H54 (cell line): ENCODE data around the gene TMEM266.

Experiments used
- DNase-seq: peaks from one replicate; pipeline ENCODE4 v3.0.0; 2011; ENCODE audit warnings: low spot score, mixed read lengths; ENCODE audit not compliant: insufficient read length
- FAIRE-seq: peaks from 3 replicates; lab custom pipeline; 2011; peaks lifted over from hg19 to GRCh38; lab: Jason Lieb, UNC
- POLR2A ChIP-seq: IDR thresholded peaks from 2 replicates; pipeline ENCODE4 v1.6.1; 2011; ENCODE audit warnings: low read depth, mild to moderate bottlenecking, low read length

Gene TMEM266

DNA sequence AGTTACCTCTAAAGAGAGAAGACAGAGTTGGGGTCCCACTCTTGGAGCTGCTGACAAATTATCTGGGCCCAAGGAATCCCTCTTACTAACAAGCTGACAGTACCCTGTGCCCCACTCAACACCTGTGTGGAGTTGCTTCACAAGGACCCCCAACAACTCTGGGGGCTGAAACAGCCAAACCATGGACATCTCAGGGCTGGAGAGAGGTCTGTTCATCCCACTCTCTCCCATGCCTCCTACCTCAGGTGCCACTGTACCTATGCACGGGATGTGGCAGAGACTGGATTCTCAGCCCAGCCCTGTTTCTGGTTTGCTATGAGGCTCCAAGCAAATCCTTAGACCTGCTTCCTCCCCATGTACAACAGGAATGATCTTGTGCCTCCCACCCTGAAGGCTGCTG, 149.7 kb downstream of the TMEM266 start:
- no peak for TF ChIP-seq POLR2A
- DNase-seq: no peak
- no peak for FAIRE-seq

DNA sequence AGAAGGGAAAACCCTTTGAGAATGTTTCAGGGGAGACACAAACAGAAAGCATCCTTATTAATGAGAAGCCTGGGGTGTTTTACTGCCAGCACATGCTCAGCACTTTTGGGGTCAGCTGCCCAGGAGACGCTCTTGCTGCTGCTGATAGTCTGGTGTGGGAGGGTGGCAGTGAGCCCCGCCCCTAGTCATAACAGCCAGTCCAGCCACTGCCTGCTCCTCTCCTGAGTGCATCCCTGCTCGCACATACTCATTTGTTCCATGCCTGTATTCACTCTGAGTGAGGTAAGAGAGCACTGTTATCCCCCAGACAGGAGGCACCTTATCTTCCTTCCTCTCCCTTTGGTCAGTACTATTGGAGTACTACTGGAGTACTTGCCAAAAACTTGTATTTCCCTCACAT, 150.2 kb downstream of the TMEM266 start:
- FAIRE-seq (no peak), DNase-seq (no peak)

DNA sequence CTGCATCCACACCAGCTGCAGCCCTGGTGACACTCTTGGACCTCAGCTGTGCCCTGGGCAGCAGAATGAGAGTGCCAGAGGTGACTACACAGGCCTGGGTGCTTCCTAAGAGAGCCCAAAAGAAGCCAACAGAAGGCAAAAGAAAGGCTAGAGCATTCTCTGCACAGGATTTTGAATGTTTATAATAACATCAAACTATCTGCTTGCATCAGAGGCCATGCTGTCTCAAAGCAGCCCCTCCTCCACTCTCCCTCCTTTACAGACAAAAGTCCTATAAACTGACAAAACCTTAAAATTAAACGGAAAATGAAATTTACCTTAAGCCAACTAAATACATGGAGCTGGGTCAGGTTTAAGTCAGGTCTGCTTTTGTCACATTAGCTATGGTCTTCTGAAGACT, 155.8 kb downstream of the TMEM266 start:
- TF ChIP-seq POLR2A: no peak
- DNase-seq: no peak
- FAIRE-seq: no peak

More for the DNA sequence above, 150.2 kb downstream of the TMEM266 start:
- TF ChIP-seq POLR2A: no peak

DNA sequence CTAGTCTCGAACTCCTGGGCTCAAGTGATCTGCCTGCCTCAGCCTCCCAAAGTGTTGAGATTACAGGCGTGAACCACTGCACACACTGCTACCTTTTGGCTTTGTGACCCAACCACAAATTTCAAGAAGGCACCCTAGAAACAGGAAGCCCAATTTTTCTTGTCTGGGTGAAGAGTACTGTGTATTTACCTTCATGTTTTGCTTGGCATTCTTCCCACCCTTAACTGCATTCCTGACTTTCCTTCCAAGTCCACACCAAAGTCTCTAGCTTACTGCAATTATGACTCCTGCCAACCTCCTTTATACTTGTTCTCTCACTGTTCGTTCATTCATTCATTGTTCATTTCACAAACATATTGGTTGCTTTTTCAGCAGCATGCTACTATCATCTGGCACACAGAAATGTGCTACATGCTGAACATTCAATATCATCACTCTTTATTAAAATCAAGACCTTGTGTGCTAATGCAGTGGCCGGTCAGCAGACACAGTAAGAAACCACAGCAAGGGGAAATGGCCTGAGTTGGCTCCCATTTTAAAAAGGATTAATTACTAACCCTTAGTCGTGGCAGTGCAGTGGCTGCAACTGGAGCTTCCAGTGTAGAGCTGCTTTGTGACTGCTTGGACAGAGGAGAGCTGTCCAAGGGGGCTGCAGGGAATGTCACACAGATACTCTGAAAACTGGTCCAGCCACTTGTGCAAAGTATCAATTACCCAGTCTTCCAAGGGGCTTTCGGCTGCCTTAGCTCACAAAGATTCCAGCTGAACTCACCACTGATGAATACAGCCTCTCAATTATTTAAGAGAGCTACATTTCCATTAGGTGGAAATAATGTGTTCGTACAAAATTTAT, 157.5 kb downstream of the TMEM266 start:
- FAIRE-seq (no peak), DNase-seq (no peak)
- TF ChIP-seq POLR2A: no peak

DNA sequence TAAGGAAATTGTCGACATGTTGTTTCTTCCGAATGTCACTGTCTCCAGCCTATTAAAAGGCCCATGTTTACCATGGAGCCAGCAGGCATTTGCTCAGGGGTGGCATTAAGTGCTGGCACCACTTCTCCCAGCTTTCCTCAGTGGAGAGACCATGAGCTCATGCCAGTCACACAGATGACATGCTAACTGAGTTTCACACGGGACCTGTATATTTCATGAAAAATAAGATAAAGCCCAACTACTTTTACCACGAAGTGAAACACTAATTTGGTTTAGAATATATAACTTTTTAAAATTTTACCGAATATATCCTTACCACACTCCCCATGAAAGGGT, 158.1 kb downstream of the TMEM266 start:
- no peak for TF ChIP-seq POLR2A
- no peak for DNase-seq
- FAIRE-seq: no peak

DNA sequence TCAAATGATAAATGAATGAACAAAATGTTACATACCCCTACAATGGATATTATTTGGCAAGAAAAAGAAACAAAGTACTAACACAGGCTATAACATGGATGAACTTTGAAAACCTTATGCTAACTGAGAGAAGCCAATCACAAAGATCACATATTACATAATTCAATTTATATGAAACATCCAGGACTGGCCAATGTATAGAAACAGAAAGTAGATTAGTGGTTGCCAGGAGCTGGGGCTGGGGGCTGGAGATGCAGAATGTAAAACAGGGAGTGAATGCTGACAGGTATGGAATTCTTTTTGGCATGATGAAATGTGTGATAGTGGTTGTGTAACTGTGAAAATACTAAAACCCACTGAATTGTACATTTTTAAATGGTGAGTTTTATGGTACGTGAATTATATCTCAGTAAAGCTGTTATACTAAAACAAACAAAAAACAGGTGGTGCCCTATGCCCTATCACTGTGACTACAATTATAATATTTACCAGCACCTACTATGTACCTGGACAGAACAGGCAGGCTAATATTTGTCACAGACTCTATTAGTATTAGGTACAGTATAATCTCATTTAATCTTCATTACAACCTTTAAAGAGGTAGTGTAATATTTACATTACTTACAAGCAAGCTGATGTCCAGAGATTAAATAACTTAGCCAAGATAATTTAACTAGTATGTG, 161.4 kb downstream of the TMEM266 start:
- DNase-seq: no peak
- TF ChIP-seq POLR2A: no peak
- FAIRE-seq: no peak

DNA sequence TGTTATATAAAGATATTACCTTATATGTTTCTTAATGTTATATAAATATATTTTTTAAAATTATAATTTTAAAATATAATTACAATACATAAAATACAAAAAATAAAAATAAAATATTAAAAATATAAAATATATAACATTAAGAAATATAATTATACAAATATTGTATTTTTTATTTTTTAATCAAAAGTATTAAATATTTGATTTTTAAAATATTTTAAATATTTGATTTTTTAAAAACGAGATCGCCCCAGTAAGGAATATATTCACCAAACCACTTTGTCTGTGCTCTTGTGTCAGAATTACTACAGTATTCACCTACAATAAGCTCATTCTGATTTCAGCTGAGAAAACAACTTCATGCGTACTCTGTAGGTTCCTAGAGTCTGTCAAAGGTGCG, 162.4 kb downstream of the TMEM266 start:
- no peak for TF ChIP-seq POLR2A
- no peak for FAIRE-seq
- DNase-seq: no peak

DNA sequence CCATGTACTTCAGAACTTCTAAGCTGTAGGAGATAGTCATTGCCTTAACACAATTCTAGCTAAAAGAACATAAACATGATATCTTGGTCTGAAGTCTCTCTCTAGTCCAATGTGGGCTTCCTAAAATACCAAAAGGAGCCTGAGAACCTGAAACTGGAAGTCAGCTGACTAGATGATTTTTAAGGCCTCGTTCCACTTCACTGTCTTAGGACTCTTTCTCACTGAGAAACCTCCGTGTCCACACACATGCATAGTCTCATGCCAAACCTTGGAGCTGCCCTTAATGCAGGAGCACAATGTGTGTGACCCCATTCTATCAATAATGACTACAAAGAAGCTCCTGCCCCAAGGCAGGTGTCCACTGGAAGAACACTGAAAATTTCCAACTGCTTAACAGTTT, 163.7 kb downstream of the TMEM266 start:
- no peak for DNase-seq
- FAIRE-seq: no peak
- TF ChIP-seq POLR2A: no peak

DNA sequence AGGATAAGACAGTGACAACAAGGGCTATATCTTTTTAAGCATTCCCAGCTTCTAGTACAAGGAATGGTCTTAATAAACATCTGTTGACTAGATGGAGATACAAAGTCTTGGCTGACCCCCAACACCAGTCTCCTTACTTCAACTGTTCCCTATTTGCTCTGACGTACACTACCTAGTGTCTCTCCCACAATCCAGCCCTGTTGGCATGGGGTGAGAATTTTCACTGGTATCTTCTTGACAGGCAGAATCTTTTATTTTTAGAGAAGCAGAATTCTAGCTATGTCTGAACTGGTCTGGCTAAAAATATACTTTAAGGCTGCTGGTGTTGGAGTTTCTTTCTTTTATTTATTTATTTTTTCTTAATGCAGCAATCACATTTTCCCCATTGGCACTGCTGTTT, 169.5 kb downstream of the TMEM266 start:
- DNase-seq: no peak
- TF ChIP-seq POLR2A: no peak
- no peak for FAIRE-seq

DNA sequence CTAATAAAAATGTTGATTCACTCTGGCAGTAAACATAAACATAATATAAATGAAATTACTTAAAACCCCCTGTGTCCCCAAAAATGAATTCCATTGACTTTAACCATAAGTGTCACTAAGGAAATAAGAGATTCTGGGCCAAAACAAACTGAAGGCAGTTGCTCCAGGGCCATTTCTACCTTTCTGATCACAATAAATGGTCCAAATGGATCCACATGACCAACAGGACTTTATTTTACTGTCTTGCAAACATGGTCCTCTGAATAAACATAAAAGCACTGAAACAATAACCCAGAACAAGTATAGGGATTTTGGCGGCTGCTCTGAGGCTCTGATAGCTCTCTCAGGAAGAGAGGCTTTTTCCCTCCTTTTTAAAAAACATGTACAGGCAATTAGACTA, 174.1 kb downstream of the TMEM266 start:
- FAIRE-seq: no peak
- DNase-seq: no peak
- TF ChIP-seq POLR2A: no peak

DNA sequence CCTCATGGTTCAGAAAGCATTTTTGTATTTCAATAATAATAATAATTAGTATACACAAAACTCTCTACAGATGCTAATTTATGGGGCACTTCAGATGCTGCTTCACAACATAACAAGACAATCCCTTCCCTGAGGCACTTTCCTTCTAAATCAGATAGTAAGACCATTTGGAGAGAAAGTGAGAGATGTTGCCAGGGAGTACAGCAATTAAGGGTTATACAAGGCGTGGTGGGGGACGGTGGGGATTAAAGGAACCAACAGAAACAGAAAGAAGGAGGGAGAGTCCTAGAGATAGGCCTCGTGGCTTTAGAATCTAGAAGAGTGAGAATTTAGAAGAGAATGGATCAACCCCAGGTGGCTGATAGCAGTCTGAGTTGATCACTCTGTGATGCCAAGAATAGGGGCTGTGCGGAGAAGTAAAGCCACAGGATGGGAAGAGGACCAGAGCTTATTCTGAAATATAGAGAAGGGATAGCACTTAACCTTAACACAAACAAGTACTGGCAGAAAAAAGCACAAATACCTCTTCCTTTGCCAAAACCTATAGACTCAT, 174.6 kb downstream of the TMEM266 start:
- FAIRE-seq (no peak), DNase-seq (no peak)
- TF ChIP-seq POLR2A: no peak

DNA sequence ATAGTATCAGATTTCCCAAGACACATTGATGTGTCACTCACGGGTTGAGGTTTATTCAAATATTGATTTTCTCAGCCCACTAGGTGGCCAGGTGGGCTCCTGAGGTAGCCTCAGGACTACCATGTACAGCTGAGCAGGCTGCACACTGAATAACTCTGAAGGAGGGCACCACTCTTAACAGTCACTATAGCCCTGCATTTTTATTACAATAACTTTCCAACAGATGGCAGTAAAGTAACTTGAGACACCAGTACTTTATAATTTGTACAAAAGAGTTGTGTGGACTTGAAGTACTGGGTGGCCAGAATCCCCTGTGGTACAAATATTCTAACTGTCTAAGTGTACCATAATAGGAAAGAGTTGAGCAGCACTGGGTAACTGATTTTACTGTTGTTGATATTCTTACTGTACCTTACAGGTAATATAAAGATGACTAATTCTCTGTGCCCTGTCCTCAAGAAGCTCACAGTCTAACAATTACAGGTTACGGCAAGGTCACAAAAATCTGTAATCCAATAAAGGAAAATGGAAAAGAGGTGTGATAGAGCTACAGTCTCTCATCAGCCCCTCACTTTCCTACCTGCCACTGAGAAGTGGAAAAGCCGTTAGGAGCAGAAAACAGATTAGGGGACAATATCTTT, 175.5 kb downstream of the TMEM266 start:
- no peak for TF ChIP-seq POLR2A
- DNase-seq (no peak), FAIRE-seq (peak; percentile 82)

DNA sequence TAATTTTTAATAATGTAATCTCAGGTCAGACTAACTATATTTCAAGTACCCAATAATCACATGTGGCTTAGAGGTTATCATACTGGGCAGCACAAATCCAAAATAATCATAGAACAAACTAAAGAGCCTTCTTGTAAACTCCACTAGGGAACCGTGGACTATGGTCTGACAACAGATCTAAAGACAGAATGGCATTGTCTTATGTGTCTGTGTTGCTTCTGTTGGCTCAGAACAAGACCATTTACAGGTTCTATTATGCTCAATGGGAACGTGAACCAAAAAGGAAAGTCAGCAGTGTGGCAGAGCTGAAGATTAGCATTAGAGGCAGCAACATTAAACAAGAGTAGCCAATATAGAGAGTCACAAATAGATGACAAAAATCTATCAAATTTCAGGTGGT, 176.6 kb downstream of the TMEM266 start:
- FAIRE-seq (peak; percentile 23), DNase-seq (no peak)
- TF ChIP-seq POLR2A: no peak

DNA sequence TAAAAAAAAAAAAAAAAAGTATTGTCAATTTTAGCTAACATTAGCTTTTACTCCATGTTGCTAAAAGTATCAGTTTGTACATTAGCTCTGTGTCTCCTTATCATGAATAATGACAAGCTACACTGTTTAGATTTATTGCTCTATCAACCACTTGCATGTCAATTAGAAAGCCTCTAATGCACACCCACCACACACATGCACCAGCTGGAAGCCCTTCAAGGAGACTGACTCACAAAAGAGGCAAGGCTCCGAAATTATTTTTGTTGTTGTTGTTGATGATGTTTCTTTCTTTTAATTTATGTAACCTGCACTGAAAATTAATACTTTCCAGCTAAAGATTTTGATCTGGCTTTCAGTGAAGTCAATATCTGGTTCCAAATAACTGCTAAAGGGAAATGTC, 180.0 kb downstream of the TMEM266 start:
- DNase-seq (no peak), FAIRE-seq (no peak)
- no peak for TF ChIP-seq POLR2A
